ENCODE data around the gene CRYBG1. TPM values are rescaled to one million over a fixed set of nuclear protein-coding genes. Genes with fewer than 3 reads are reported as not detected.

Gene CRYBG1
- total RNA-seq, 2 experiments from 2014 or later, result 59.2 TPM

DNA sequence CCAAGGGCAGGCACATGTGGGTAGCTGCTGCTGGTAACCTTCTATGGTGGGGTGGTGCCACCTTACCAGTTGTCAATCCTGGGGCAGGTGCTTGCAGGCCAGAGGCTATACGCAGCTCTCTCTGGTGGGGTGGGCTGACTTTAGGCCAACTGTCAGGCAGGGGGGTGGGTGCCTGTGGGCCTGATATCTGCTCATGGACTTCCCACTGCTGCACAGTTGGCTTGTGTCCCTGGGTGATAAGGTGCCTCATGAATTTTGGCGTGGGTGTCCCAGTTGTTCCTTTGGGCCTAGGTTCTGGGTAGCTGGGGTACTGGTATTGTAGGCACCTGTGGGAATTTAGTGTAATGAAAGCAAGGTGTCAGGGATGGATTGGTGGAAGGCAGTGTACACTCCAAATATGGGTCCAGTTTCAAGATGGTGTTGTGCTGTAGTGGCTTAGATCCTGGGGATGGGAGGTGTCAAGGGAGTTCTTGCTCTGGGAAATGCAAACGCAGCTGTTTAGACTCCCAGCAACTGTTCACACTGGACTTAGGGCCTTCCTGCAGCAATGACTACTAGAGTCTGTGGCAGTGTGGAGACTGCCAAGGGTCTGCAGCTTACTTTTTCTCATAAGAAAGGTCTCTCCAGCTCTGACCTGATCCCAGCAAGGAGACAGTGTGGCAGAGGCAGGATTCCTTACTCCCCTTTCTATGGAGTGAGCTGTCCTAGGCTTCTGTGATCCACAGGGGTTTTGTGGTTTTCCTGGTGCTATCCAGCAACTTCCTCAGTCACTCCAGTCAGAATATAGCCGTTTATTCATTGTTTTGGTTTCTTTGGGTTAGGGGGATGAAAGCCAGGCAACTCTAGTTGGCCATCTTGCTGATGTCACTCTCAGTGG lies 128.2 kb downstream of the CRYBG1 start:
- Mint-ChIP-seq H3K27me3 (peaks cover 15% of the 10 kb centered on the region), H3K4me1 (no peaks in the 10 kb centered on the region), H3K27ac (no peak overlapping the region), H3K36me3 (ENCODE audit: low read depth) (no peaks in the 10 kb centered on the region), H3K9me3 (no peaks in the 10 kb centered on the region), H3K4me3 (no peak overlapping the region)
- DNase-seq, result no peak
- ChIA-PET POLR2A (no interaction called here), CTCF (interaction anchor here (0.9 kb wide), 1 partner anchor 78 kb away, joined by 5 read pairs; no protein-coding TSS in a partner anchor)

DNA sequence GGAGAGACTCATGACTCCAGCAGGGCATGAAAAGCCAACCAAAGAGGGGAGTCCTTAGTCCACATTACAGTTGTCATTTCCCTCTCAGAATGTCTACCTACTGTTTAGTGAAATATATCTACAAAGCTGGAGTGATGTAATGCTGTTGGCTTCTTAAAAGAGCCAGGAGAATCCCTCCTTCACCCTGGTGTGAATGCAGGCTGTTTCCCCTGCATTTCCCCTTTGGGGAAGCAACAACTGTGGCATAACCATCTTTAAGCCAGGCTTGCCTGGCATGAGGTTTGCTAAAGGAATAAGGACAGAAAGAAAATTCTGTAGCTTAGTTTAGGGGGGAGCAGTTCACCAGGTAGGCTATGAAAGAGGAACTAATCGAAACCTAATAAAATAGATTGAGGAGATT lies 129.5 kb downstream of the CRYBG1 start:
- Mint-ChIP-seq H3K4me1 (peaks cover 3% of the 10 kb centered on the region), H3K9me3 (no peaks in the 10 kb centered on the region), H3K36me3 (ENCODE audit: low read depth) (no peaks in the 10 kb centered on the region), H3K27me3 (peaks cover 18% of the 10 kb centered on the region), H3K27ac (no peak overlapping the region), H3K4me3 (no peak overlapping the region)
- ChIA-PET POLR2A (no interaction called here), CTCF (no interaction called here)
- no peak for DNase-seq

DNA sequence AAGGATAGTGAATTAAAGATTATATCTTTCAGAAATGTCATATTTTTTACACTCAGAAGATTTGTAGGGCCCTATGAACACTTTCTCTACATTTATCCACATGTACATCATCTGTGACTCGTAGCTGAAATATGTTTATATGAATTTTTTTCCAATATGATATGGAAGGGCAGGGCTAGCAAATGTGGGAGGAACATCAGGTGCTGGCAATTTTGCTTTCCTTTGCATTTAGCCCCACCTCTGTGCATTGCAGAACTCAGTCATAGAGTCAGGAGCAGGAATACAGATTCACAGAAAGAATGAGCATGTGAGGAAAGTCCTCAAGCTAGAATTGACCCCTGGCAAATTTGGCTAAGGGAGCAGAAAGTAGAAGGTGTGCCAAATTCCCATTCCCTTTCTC lies 129.9 kb downstream of the CRYBG1 start:
- H3K9me3 Mint-ChIP-seq, result no peaks in the 10 kb centered on the region
- no peak overlapping the region for H3K27ac Mint-ChIP-seq
- CTCF ChIA-PET, result no interaction called here

DNA sequence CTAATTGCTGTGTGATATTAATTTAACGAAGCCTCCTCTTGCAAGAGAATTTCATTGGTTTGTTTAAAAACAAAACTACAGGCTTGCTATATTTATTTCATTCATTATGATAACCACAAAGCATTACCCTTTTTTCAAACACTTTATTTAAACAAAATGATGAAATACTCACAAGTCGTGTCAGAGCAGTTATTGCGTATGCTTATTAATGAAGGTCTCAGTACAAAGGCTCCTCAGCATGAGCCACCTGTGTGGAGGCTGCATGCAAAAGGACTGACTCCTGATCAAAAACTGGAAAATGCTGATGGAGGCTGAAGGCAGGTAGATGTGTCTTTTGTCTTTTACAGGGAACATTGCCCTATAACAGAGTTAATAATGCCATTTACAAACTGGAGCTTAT lies 130.5 kb downstream of the CRYBG1 start:
- ChIA-PET POLR2A (no interaction called here), CTCF (no interaction called here)
- no peak overlapping the region for H3K4me3 Mint-ChIP-seq
- no peak overlapping the region for H3K27ac Mint-ChIP-seq
- DNase-seq, result no peak
- no peaks in the 10 kb centered on the region for H3K36me3 Mint-ChIP-seq (ENCODE audit: low read depth)
- peaks cover 13% of the 10 kb centered on the region for H3K27me3 Mint-ChIP-seq
- H3K4me1 Mint-ChIP-seq, result peaks cover 4% of the 10 kb centered on the region
- no peaks in the 10 kb centered on the region for H3K9me3 Mint-ChIP-seq

More for the DNA sequence above, 129.9 kb downstream of the CRYBG1 start:
- POLR2A ChIA-PET, result no interaction called here
- Mint-ChIP-seq H3K4me1 (peaks cover 4% of the 10 kb centered on the region), H3K27me3 (peaks cover 17% of the 10 kb centered on the region), H3K4me3 (no peak overlapping the region), H3K36me3 (ENCODE audit: low read depth) (no peaks in the 10 kb centered on the region)
- no peak for DNase-seq

DNA sequence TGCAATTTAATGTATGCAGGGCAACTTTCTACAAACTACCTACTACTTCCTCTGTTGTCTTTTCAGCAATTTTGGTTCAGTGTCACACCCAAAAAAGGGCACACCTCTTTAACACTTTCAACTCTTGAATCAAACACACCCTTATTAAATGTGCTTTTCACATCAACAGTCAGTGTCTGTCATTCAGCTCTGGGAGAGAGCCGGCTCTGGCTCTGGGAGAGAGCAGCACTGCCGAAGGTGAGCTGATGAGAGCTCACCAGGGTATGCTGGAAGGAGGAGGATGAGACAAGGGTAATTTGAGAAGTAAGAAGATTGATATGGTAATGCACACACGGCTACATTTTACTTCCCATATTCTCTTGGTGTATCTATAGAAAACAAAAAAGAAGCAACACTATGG lies 134.5 kb downstream of the CRYBG1 start:
- Mint-ChIP-seq H3K4me1 (peaks cover 4% of the 10 kb centered on the region), H3K4me3 (no peak overlapping the region), H3K9me3 (no peaks in the 10 kb centered on the region), H3K36me3 (ENCODE audit: low read depth) (no peaks in the 10 kb centered on the region), H3K27me3 (peaks cover 14% of the 10 kb centered on the region), H3K27ac (no peak overlapping the region)
- POLR2A ChIA-PET, result no interaction called here
- no peak for DNase-seq
- CTCF ChIA-PET, result interaction anchor here (1.4 kb wide), 1 partner anchor 72 kb away, joined by 6 read pairs; no protein-coding TSS in a partner anchor

DNA sequence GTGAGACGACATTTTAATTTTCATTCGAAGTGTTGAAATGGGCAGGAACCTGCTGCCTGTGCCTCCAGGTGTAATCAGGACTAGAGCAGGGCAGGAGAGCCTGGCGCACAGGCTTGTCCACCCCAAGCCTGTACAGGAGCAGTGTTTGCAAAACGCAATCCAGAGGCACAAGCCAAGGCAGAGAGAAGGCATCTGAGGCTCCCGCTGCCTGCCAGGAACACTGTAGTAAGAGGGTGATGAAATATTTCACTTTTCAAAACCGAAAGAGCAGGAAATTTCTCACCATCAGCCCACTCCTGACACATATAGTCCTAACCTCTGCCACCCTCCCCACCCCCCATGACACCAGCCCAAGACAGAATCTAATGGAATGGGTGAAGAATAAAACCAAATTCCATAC lies 136.3 kb downstream of the CRYBG1 start:
- ChIA-PET POLR2A (no interaction called here), CTCF (no interaction called here)
- Mint-ChIP-seq H3K27ac (no peak overlapping the region), H3K36me3 (ENCODE audit: low read depth) (no peaks in the 10 kb centered on the region), H3K4me1 (peaks cover 4% of the 10 kb centered on the region), H3K4me3 (no peak overlapping the region), H3K27me3 (peaks cover 15% of the 10 kb centered on the region), H3K9me3 (no peaks in the 10 kb centered on the region)
- no peak for DNase-seq

DNA sequence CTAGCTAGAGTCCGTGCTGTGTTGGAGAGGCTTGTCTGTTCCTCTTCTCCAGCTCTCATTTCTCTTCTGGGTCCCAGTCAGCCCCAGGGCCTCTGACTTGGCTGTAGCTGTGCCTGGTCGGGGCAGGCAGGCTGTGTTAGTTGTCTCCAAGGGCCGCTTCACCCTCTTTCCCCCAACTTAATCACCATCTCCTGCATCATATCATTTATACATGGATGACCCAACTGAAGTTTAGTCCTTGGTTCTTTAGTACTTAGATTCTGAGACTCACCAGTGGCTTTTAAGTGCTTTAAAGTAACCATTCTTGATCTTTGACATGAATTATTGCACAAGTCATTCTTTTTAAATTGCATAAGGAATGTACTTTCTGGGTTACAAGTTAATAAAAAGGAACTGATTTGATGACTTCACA lies 141.4 kb downstream of the CRYBG1 start:
- Mint-ChIP-seq H3K27ac (no peak overlapping the region), H3K9me3 (no peaks in the 10 kb centered on the region), H3K27me3 (peaks cover 5% of the 10 kb centered on the region), H3K4me1 (peaks cover 2% of the 10 kb centered on the region), H3K4me3 (no peak overlapping the region), H3K36me3 (ENCODE audit: low read depth) (no peaks in the 10 kb centered on the region)
- CTCF ChIA-PET, result interaction anchor here (1.3 kb wide), 1 partner anchor 65 kb away, joined by 5 read pairs; no protein-coding TSS in a partner anchor
- POLR2A ChIA-PET, result interaction anchor here (3.9 kb wide), 1 partner anchor 11 kb away, joined by 14 read pairs; no protein-coding TSS in a partner anchor
- DNase-seq, result no peak

DNA sequence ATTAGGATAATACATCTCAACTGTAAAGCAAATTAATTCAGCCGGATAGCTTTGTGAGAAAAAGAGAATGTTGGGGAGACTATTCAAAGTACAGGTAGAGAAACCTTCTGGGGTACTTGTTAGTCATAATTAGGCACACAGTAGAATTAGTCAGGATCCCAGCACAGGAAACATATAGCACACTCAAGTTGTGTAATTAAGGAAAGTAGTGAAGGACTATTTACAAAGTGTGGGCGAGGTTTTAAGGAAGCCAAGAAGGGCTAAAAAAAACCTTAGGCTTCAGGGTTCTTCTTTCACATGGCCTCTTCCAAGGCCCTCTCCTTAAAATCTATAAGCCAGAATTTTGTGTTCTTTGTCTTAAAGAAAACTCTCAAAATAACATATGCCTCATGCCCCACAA lies 142.0 kb downstream of the CRYBG1 start:
- Mint-ChIP-seq H3K4me1 (peaks cover 2% of the 10 kb centered on the region), H3K27ac (no peak overlapping the region), H3K9me3 (no peaks in the 10 kb centered on the region), H3K36me3 (ENCODE audit: low read depth) (no peaks in the 10 kb centered on the region), H3K27me3 (peaks cover 7% of the 10 kb centered on the region), H3K4me3 (no peak overlapping the region)
- ChIA-PET POLR2A (interaction anchor here (3.9 kb wide), 1 partner anchor 10 kb away, joined by 14 read pairs; no protein-coding TSS in a partner anchor), CTCF (interaction anchor here (0.9 kb wide), 1 partner anchor 58 kb away, joined by 3 read pairs; no protein-coding TSS in a partner anchor)
- DNase-seq, result no peak

DNA sequence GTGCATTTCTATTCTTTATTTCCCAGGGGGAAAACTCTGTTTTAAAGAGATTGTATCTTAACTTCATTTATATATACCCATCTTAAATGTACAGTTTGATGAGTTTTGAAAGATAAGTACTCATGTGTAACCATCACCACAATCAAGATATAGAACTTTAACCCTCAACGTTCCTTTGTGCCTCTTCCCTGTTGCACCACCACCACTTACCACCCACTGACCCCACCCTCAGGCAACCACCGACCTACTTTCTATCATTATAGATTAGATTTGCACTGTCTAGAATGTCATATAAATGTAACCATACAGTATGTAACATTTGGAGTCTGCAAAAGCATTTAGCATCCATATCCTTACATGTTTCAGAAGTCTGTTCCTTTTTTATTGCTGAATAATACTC lies 147.8 kb downstream of the CRYBG1 start:
- POLR2A ChIA-PET, result interaction anchor here (0.6 to 10.3 kb wide), 3 partner anchors 15 to 61 kb away, joined by 3 to 434 read pairs (median 4); no protein-coding TSS in a partner anchor
- Mint-ChIP-seq H3K36me3 (ENCODE audit: low read depth) (peaks cover 4% of the 10 kb centered on the region), H3K4me1 (peaks cover 24% of the 10 kb centered on the region)

DNA sequence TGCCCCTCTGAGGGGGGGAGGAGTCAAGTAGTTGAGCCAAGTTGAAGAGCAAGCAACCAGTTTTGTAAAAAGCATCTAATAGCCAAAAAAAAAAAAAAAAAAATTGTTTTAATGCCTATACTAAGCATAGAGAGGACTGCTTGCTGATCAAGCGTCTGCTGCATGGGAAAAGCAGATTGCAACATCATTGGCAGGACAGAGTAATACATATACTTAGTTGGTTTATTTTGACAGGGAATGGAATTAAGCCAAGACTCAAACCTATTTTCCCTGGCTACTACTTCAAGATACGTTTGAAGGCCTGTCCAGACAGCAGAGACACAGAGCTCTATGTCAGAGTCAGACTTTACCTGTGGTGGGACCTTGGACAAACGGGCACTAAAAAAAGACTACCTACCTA lies 148.3 kb downstream of the CRYBG1 start:
- Mint-ChIP-seq H3K27ac (no peak overlapping the region), H3K27me3 (peaks cover 2% of the 10 kb centered on the region), H3K4me3 (no peak overlapping the region), H3K9me3 (no peaks in the 10 kb centered on the region), H3K4me1 (peaks cover 26% of the 10 kb centered on the region), H3K36me3 (ENCODE audit: low read depth) (peaks cover 4% of the 10 kb centered on the region)
- ChIA-PET CTCF (interaction anchor here (0.7 to 6.6 kb wide), 6 partner anchors 15 to 475 kb away, joined by 3 to 147 read pairs (median 4); no protein-coding TSS in a partner anchor), POLR2A (interaction anchor here (0.6 to 10.3 kb wide), 4 partner anchors 14 to 61 kb away, joined by 3 to 434 read pairs (median 4); no protein-coding TSS in a partner anchor)
- no peak for DNase-seq

More for the DNA sequence above, 147.8 kb downstream of the CRYBG1 start:
- H3K27ac Mint-ChIP-seq, result no peak overlapping the region
- no peak for DNase-seq
- no peaks in the 10 kb centered on the region for H3K9me3 Mint-ChIP-seq
- H3K4me3 Mint-ChIP-seq, result no peak overlapping the region
- peaks cover 2% of the 10 kb centered on the region for H3K27me3 Mint-ChIP-seq
- CTCF ChIA-PET, result interaction anchor here (0.7 to 6.6 kb wide), 4 partner anchors 15 to 59 kb away, joined by 3 to 147 read pairs (median 24); no protein-coding TSS in a partner anchor

DNA sequence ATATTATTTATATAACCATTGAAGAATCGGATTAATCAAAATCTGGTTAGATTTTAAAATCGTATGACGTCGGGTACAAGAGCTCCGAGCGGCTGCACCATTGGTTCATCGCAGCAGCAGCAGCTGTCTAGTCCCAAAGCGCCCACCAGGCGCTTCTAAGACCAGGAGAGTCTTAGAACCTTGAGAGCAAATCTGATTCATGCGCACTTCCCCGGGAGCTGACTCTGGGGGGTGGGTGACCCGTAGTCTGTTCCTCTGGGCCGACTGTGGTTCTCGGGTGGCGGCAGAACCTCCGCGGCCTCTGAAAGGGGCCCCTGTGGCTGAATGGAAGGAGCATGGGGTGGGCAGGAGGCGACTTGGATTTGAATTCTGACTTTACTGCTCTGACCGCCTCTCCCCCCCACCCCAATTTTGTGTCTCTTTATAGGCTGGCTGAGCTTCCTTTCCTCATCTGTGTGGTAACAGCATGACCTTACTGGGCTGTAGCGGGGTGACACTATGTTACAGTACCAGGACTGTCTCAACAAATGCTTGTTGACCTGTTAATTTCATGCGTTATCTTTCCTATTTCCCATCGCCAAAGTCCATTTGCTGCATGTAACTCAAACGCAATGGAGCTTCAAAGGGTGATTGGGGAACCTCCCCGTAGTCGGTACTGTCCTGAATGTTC lies 149.0 kb downstream of the CRYBG1 start:
- Mint-ChIP-seq H3K4me3 (peak overlapping the region; percentile 93), H3K4me1 (peaks cover 34% of the 10 kb centered on the region), H3K9me3 (no peaks in the 10 kb centered on the region), H3K36me3 (ENCODE audit: low read depth) (peaks cover 9% of the 10 kb centered on the region), H3K27ac (no peak overlapping the region), H3K27me3 (peaks cover 2% of the 10 kb centered on the region)
- no peak for DNase-seq
- CTCF ChIA-PET, result interaction anchor here (0.7 to 6.6 kb wide), 5 partner anchors 14 to 474 kb away, joined by 3 to 147 read pairs (median 18); no protein-coding TSS in a partner anchor
- POLR2A ChIA-PET, result interaction anchor here (0.8 to 10.3 kb wide), 5 partner anchors 13 to 61 kb away, joined by 3 to 434 read pairs (median 7); no protein-coding TSS in a partner anchor

DNA sequence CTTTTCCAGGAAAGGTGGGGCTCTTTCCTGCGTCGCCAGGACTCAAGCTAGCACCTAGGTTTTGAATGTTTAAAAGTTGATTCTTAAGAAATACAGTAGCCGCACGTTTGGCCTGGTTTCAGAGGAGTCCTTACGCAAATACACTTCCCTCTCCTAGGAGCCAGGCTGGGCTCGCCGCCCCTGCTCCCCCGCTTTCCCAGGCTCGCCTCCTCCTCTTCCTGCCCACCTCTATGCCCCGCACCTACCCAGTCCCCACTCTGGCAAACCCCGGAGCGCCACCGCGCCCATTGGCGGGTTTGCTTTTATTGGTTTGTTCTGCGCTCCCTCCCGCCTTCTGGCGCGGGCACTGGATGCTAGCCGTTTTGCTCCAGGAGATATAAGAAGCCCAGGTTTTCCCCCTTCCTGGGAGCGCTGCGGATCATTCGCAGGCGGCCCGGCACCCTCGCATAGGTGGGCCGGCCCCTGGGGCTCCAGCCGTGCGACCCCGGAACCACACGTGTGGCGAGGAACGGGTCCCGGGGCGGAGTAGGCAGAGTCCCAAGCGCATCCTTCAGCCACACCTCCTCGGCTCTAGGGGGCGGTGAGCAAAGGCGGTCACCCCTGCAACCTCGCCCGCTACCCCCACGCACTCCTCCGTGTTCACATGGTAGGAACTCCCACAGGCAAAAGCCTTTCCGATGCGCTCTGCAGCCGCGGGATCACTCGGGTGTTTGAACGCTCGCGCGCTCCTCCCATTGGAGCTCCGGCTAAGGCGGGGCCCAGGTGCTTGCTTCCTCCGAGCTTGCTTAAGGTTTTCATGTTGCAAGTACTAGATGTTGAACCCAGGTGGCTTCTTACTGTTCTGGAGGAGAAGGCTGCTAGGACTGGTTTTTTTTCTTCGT lies 149.8 kb downstream of the CRYBG1 start:
- Mint-ChIP-seq H3K4me3 (peak overlapping the region; percentile 93), H3K36me3 (ENCODE audit: low read depth) (peaks cover 12% of the 10 kb centered on the region), H3K9me3 (no peaks in the 10 kb centered on the region), H3K27me3 (peaks cover 2% of the 10 kb centered on the region), H3K4me1 (peaks cover 40% of the 10 kb centered on the region), H3K27ac (peak overlapping the region; percentile 80)
- POLR2A ChIA-PET, result interaction anchor here (0.8 to 10.3 kb wide), 7 partner anchors 13 to 62 kb away, joined by 3 to 434 read pairs (median 7); no protein-coding TSS in a partner anchor
- CTCF ChIA-PET, result interaction anchor here (0.6 to 6.6 kb wide), 11 partner anchors 13 to 175 kb away, joined by 3 to 147 read pairs (median 5); no protein-coding TSS in a partner anchor
- DNase-seq, result peak; percentile 83

All from activated CD4-positive, alpha-beta memory T cell treated with anti-CD3 and anti-CD28 coated beads, Interleukin-2, amount 10 ng/mL, durations not matched to agents 7 days and 5 days (primary cell).